K562 (cell line): Measurements from ENCODE around the gene RBM20. TPM values are rescaled to one million over a fixed set of nuclear protein-coding genes. Genes with fewer than 3 reads are reported as not detected.

Source experiments
- AFF1 ChIP-seq, 2 experiments: fragments of 450-650 bp; IDR thresholded peaks; 2 replicates each; pipeline ENCODE4 v1.6.1; 2018; ENCODE audit warnings: mild to moderate bottlenecking in 2 of 2, low read depth in 1 of 2; ENCODE audit not compliant: partially characterized antibody in 2 of 2
- ARID3A ChIP-seq: IDR thresholded peaks from 2 replicates; pipeline ENCODE4 v1.6.1; 2012; ENCODE audit warnings: low read depth, low read length, improper control_type of control experiment, borderline replicate concordance
- MED1 ChIP-seq: sonication (generic); formaldehyde crosslinking; IDR thresholded peaks from 2 replicates; pipeline ENCODE4 v1.8.1; 2023; ENCODE audit warnings: missing genetic modification reagents, borderline replicate concordance
- NR4A1 ChIP-seq, 2 experiments: fragments of 250-450 bp in 1 of 2; fragments of 450-650 bp in 1 of 2; sonication (Bioruptor Pico) in 1 of 2; IDR thresholded peaks; 2 replicates each; pipeline versions ENCODE4 v1.4.0 to v1.6.1; 2016 to 2020; ENCODE audit warnings: mild to moderate bottlenecking in 2 of 2, missing compliant biosample characterization in 1 of 2, missing genetic modification characterization in 1 of 2, moderate library complexity in 1 of 2
- SMARCA4 ChIP-seq: fragments of 450-650 bp; IDR thresholded peaks from 2 replicates; pipeline ENCODE4 v1.6.1; 2016
- TFE3 ChIP-seq: fragments of 450-650 bp; formaldehyde crosslinking; IDR thresholded peaks from 2 replicates; pipeline ENCODE4 v1.4.0; 2020; ENCODE audit warnings: mild to moderate bottlenecking, mixed read lengths
- ZNF395 ChIP-seq: fragments of 200-800 bp; sonication (Bioruptor generic); IDR thresholded peaks from 2 replicates; pipeline ENCODE4 v1.6.1; 2017; ENCODE audit warnings: missing genetic modification characterization, missing compliant biosample characterization
- polyA plus RNA-seq, 8 experiments: library from polyadenylated mRNA; depleted of rRNA in 4 of 8; stranded (reverse) in 5 of 8; unstranded in 3 of 8; fragments of >200 nt; fragmentation: Nextera tagmentation in 2 of 8; fragmentation: Illumina TruSeq in 1 of 8; extraction: Ambion mirVana in 2 of 8; extraction: Trizol in 1 of 8; gene quantifications; 2 replicates each; pipeline versions ENCODE4 v1.2.1 to v1.2.3, GENCODE V29; 2011 to 2014; ENCODE audit warnings: inconsistent platforms in 1 of 8, missing spikeins in 1 of 8
- total RNA-seq, 7 experiments: library from RNA; depleted of rRNA in 6 of 7; stranded (reverse); fragments of >200 nt in 6 of 7; fragmentation: Illumina TruSeq in 2 of 7; extraction: Trizol in 2 of 7; gene quantifications; 2 replicates each; pipeline versions ENCODE4 v1.2.1 to v1.2.3, GENCODE V29; 2011 to 2021; ENCODE audit warnings: low replicate concordance in 1 of 7

Gene RBM20
- total and polyA plus RNA-seq, 9 of the 15 experiments (the other 6 are each of a cell fraction or from before 2014, with no cell fraction given) = 0.63 to 5.7 (median 3.2) TPM

- no peak for TF ChIP-seq ZNF395 (CRISPR knock-in tag)
- no peak for TF ChIP-seq NR4A1 (CRISPR knock-in tag; IDR thresholded peaks at IDR 0.05)
- no peak for TF ChIP-seq NR4A1 (tag; IDR thresholded peaks at IDR 0.05)
- TF ChIP-seq SMARCA4 = no peak
- TF ChIP-seq MED1 (CRISPR knock-in tag) = no peak
- TF ChIP-seq TFE3 (CRISPR knock-in tag) = no peak
- TF ChIP-seq ARID3A = no peak
- no peak for TF ChIP-seq AFF1 (IDR thresholded peaks at IDR 0.05; ENCODE audit: low read depth in 1 of 2, partially characterized antibody in 2 of 2)
- TF ChIP-seq, all 486 proteins: peak for 0
Observed at GRCh38 chr10:110827410-110827809, 183.3 kb downstream of the RBM20 start (continued).
